OCI-LY7 (cell line): ENCODE data around the gene MACROD1.

Experiments used
- CTCF ChIP-seq: fragments of 200-600 bp; sonication (generic); conservative IDR thresholded peaks from 2 replicates; pipeline ENCODE4 v1.5.1; 2014; ENCODE audit warnings: mild to moderate bottlenecking, antibody characterized with exemption, low read length, moderate library complexity, mixed read lengths
- EZH2phosphoT487 ChIP-seq: fragments of 200-600 bp; sonication (generic); IDR thresholded peaks from 2 replicates; pipeline ENCODE4 v1.6.1; 2018; ENCODE audit warnings: low read depth, borderline replicate concordance, mild to moderate bottlenecking, mixed run types, antibody characterized with exemption, low read length, moderate library complexity, mixed read lengths

GRCh38 chr11:64209563-64209843 is 43.6 kb upstream of the MACROD1 start:
- no peak for TF ChIP-seq CTCF
- TF ChIP-seq EZH2phosphoT487 = no peak
